ENCODE results near the gene PANK1. TPM values are rescaled to one million over a fixed set of nuclear protein-coding genes. Genes with fewer than 3 reads are reported as not detected.
"Not testable (repeated sequence)": the region's sequence is repeated elsewhere in the genome, so short reads cannot be mapped to it uniquely, and the experiment has no call there.

The PANK1 gene
- total and polyA plus RNA-seq, 5 experiments from 2014 or later, result 0.24 to 1.9 (median 0.41) TPM

GRCh38 chr10:89632824-89633223, 12.2 kb downstream of the PANK1 start:
- POLR2A ChIA-PET, result no interaction called here
- H3K36me3 Mint-ChIP-seq, result no peaks in the 10 kb centered on the region

GRCh38 chr10:89627830-89628229, 17.2 kb downstream of the PANK1 start:
- Mint-ChIP-seq H3K27me3 (peaks cover 0 to 3% (median 0%) of the 10 kb centered on the region in 5 donors), H3K9me3 (no peaks in the 10 kb centered on the region), H3K4me1 (no peaks in the 10 kb centered on the region), H3K4me3 (no peak overlapping the region), H3K27ac (no peak overlapping the region), H3K36me3 (no peaks in the 10 kb centered on the region)
- DNase-seq (no peak), ATAC-seq (no peak)
- POLR2A ChIA-PET, result no interaction called here

More at GRCh38 chr10:89632824-89633223, 12.2 kb downstream of the PANK1 start:
- Mint-ChIP-seq H3K27ac (no peak overlapping the region), H3K27me3 (no peaks in the 10 kb centered on the region), H3K4me1 (no peaks in the 10 kb centered on the region), H3K9me3 (no peaks in the 10 kb centered on the region), H3K4me3 (no peak overlapping the region)
- no peak for ATAC-seq
- no peak for DNase-seq

DNA sequence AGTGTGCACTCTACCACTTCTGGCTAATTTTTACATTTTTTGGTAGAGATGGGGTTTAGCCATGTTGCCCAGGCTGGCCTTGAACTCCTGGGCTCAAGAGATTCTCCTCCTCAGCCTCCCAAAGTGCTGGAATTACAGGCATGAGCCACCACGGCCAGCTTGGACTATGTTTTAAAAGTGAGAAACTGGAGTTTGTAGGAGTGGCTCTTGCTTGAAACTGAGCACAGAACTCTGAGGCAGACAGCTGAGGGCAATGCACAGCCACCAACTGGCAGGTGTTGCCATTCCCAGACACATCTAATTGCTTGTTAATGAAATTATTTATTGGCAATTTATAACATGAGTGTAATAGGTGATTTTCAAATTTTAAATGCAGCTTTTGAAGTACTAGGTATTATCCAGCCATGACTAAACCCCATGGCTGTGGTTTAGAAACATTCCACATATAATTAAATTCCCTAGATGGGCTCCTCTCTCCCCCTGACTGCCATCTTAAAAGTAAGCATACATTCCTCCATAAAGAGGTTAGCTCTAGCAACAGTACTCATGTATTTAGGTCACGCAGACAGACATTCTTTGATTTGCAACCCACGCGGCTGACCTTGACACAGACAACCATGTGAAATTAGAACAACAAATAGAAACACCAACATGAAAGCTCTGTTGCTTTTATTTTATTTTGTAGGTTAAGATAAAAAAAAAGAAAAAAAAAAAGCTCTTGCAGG, 19.8 kb downstream of the PANK1 start:
- H3K4me1 Mint-ChIP-seq, result no peaks in the 10 kb centered on the region
- no peak overlapping the region for H3K27ac Mint-ChIP-seq
- POLR2A ChIA-PET, result no interaction called here

DNA sequence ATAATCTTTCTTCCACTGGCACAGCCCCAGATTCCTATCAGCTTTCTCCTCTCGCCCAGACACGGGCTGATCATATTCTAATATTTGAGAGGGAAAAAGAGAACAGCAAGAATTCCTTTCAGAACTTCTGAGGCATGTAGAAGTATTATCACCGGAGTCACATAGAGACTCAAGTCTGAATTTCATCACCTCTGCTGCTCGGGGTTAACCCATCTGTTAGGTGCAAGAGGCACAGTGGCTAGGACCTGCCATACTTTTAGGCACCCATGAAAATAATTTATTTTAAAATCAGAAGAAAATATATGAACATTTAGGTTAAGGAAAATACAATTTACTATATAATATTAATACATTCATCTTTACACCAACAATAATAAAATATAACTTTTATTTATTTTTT, 21.0 kb downstream of the PANK1 start:
- Mint-ChIP-seq H3K27me3 (peaks cover 0 to 3% (median 0%) of the 10 kb centered on the region in 5 donors), H3K27ac (no peak overlapping the region), H3K4me1 (no peaks in the 10 kb centered on the region), H3K9me3 (peaks cover 0 to 26% (median 4%) of the 10 kb centered on the region in 9 donors), H3K4me3 (no peak overlapping the region), H3K36me3 (peaks cover 0 to 6% (median 0%) of the 10 kb centered on the region in 3 donors)
- POLR2A ChIA-PET, result no interaction called here
- no peak for DNase-seq
- no peak for ATAC-seq

More for the DNA sequence above, 19.8 kb downstream of the PANK1 start:
- Mint-ChIP-seq H3K4me3 (no peak overlapping the region), H3K36me3 (peaks cover 0 to 4% (median 0%) of the 10 kb centered on the region in 3 donors), H3K27me3 (peaks cover 0 to 3% (median 0%) of the 10 kb centered on the region in 5 donors), H3K9me3 (peaks cover 0 to 16% (median 0%) of the 10 kb centered on the region in 9 donors)
- DNase-seq (no peak), ATAC-seq (no peak)

DNA sequence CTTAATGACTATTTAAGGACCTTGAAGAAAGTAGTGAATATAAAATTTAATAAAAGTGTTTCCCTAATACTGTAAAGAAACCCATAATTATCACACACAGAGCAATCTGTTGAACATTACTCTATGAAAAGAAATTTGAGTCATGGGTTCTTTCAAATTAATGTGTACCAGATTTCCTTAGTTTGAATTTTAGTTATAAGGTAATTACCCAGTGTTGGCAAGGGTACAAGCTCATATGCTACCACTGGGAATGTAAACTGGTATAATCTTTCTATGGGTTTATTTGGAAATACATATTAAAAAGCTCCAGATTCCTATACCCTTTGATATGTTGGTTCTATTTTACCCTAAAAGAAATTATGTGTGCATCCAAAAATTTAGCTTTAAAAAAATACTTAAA, 22.9 kb downstream of the PANK1 start:
- H3K27ac Mint-ChIP-seq, result no peak overlapping the region
- ATAC-seq, result no peak
- peaks cover 0 to 33% (median 4%) of the 10 kb centered on the region in 9 donors for H3K9me3 Mint-ChIP-seq
- H3K27me3 Mint-ChIP-seq, result peaks cover 0 to 8% (median 3%) of the 10 kb centered on the region in 5 donors
- H3K36me3 Mint-ChIP-seq, result peaks cover 0 to 6% (median 0%) of the 10 kb centered on the region in 3 donors
- no peak for DNase-seq
- POLR2A ChIA-PET, result no interaction called here
- no peak overlapping the region for H3K4me3 Mint-ChIP-seq
- no peaks in the 10 kb centered on the region for H3K4me1 Mint-ChIP-seq

DNA sequence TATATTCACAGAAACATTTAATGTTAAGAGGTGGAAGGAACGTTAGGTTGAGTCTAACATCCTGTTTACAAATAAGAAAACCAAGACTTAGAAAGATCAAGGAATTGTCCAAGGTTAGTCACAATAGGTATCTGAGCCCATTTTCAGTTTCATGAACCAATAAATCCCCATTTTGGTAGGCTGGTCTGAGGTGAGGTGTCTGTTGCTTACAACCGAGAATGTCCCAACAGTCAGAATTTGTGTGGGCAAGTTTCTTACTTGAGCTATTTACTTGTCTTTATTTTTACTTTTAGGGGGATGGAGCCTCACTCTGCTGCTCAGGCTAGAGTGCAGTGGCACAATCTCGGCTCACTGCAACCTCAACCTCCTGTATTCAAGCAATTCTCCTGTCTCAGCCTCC, 23.6 kb downstream of the PANK1 start:
- Mint-ChIP-seq H3K4me3 (no peak overlapping the region), H3K4me1 (no peaks in the 10 kb centered on the region), H3K9me3 (peaks cover 0 to 33% (median 4%) of the 10 kb centered on the region in 9 donors), H3K27me3 (peaks cover 0 to 13% (median under 1%) of the 10 kb centered on the region in 5 donors), H3K27ac (no peak overlapping the region), H3K36me3 (peaks cover 0 to 6% (median 0%) of the 10 kb centered on the region in 3 donors)
- POLR2A ChIA-PET, result no interaction called here
- DNase-seq (no peak), ATAC-seq (no peak)

DNA sequence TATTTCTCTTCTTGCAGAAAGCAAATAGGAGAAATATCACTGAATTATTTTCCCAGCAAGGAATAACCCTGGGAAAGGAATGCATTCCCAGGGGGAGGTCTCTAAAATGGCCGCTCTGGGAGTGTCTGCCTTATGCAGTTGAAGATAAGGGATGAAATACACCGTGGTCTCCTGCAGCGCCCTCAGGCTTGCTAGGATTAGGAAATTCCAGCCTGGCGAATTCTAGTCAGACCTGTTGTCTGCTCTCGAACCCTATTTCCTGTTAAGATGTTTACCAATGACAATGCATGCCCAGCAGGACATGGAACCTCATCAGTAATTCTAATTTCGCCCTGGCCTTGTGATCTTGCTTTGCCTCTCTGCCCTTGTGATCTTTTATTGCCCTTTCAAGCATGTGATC, 24.7 kb downstream of the PANK1 start:
- Mint-ChIP-seq H3K9me3 (peaks cover 0 to 33% (median 4%) of the 10 kb centered on the region in 9 donors), H3K27me3 (peaks cover 0 to 13% (median 0%) of the 10 kb centered on the region in 5 donors)
- ATAC-seq, H3K4me3 Mint-ChIP-seq, H3K27ac Mint-ChIP-seq, H3K36me3 Mint-ChIP-seq, POLR2A ChIA-PET, H3K4me1 Mint-ChIP-seq, DNase-seq: not testable (repeated sequence)

GRCh38 chr10:89615824-89616223, 29.2 kb downstream of the PANK1 start:
- H3K9me3 Mint-ChIP-seq, result peaks cover 0 to 22% (median 4%) of the 10 kb centered on the region in 9 donors
- DNase-seq (no peak), ATAC-seq (no peak)
- no peak overlapping the region for H3K4me3 Mint-ChIP-seq
- H3K27ac Mint-ChIP-seq, result peak overlapping the region in 2 of 10 donors; percentile 25 to 66
- POLR2A ChIA-PET, result no interaction called here
- peaks cover 0 to 13% (median 0%) of the 10 kb centered on the region in 5 donors for H3K27me3 Mint-ChIP-seq
- peaks cover 0 to 6% (median 0%) of the 10 kb centered on the region in 3 donors for H3K36me3 Mint-ChIP-seq
- H3K4me1 Mint-ChIP-seq, result peaks cover 7 to 17% (median 13%) of the 10 kb centered on the region in 4 donors

DNA sequence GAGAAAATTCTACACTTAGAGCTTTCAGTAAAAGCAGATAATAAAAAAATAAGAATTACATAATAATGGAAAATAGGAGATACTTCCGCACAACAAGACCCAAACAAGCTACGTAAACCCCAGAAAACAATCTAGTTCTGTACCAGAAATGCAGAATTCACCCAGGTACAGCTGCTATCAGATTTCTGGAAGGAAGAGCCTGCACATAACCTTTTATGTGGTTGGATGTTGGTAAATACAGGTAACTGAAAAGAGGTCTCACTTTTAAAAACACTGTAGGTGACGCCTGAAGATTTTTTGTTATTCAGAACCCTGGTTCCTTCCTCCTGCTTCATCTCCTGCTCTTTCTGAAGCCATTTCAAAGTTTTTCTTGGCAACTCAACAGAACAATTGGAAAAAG, 29.9 kb downstream of the PANK1 start:
- H3K9me3 Mint-ChIP-seq, result peaks cover 0 to 17% (median 4%) of the 10 kb centered on the region in 9 donors

DNA sequence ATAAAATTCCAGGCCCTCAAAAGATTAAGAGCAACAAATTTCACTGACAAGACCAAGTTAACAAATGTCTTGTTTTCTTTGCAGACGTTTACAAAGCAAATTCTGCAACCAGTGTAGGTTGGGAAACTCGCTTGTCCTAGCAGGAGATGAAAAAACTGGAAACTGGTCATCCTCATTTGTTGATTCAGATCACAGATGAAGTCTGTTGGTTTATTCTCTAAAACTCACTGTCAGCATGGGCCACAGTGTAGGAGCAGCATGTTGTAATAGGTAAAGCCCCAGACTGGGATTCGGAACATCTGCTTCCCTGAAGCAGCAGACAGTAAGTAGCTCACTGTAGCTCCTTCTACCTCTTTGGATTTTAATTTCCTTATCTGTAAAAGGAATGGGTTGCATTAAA, 31.5 kb downstream of the PANK1 start:
- H3K27me3 Mint-ChIP-seq, result peaks cover 0 to 13% (median 0%) of the 10 kb centered on the region in 5 donors
- POLR2A ChIA-PET, result no interaction called here
- peaks cover 0 to 6% (median 0%) of the 10 kb centered on the region in 3 donors for H3K36me3 Mint-ChIP-seq
- no peak overlapping the region for H3K4me3 Mint-ChIP-seq
- peaks cover 7 to 17% (median 13%) of the 10 kb centered on the region in 4 donors for H3K4me1 Mint-ChIP-seq
- ATAC-seq (no peak), DNase-seq (no peak)
- H3K27ac Mint-ChIP-seq, result no peak overlapping the region
- H3K9me3 Mint-ChIP-seq, result peaks cover 0 to 6% (median 0%) of the 10 kb centered on the region in 9 donors

More for the DNA sequence above, 29.9 kb downstream of the PANK1 start:
- H3K27me3 Mint-ChIP-seq, result peaks cover 0 to 13% (median 0%) of the 10 kb centered on the region in 5 donors
- peak overlapping the region in 2 of 10 donors; percentile 1 to 10 for H3K27ac Mint-ChIP-seq
- peaks cover 7 to 17% (median 13%) of the 10 kb centered on the region in 4 donors for H3K4me1 Mint-ChIP-seq
- H3K4me3 Mint-ChIP-seq, result no peak overlapping the region
- POLR2A ChIA-PET, result no interaction called here
- H3K36me3 Mint-ChIP-seq, result peaks cover 0 to 8% (median 0%) of the 10 kb centered on the region in 3 donors
- no peak for ATAC-seq
- DNase-seq, result peak in 2 of 10 donors; percentile 3 to 5

DNA sequence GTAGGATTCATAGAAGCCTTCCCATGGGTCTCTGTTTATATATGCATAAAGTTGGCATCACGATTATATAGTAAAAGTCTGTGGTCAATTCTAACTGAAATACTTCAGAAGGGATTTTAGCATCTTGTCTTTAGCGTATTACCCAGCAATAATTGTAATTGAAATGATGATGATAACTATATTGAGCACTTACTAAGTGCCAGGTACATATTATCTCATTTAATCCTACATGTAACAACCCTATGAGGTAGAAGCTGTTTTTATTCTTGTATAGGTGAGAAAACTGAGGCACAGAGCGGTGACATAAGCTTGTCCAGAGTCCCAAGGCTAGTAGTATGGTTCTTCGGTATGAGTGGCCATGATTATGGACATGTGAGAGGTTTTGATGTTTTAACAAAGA, 33.8 kb downstream of the PANK1 start:
- H3K4me1 Mint-ChIP-seq, result peaks cover 7 to 17% (median 13%) of the 10 kb centered on the region in 4 donors
- ATAC-seq, result no peak
- no peak for DNase-seq
- no peak overlapping the region for H3K4me3 Mint-ChIP-seq
- no peak overlapping the region for H3K27ac Mint-ChIP-seq
- H3K9me3 Mint-ChIP-seq, result no peaks in the 10 kb centered on the region
- H3K27me3 Mint-ChIP-seq, result no peaks in the 10 kb centered on the region
- H3K36me3 Mint-ChIP-seq, result peaks cover 0 to 6% (median 0%) of the 10 kb centered on the region in 3 donors
- POLR2A ChIA-PET, result no interaction called here

DNA sequence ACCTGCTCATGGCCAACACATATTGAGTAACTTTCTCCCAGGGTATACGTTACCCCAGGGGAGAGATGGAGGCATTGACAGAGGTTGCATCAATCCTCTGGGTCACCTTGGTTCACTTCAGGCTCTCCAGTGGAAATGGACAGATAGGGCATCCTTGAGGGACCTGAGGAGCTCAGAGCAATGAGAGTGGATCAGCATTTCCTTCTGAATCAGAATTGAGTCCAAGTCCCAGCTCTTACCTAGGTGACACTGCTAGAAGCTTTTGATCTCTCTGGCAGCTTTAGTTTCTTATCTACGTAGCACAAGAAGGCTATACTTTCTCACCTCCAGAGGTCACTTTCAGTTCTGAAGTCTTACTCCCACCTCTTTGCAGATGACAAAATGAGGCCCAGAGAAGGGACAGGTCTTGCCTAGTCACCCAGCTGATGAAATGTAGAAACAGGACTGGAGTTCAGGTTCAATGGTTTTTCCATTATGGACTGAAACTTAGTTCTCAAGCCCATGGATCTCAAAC, 35.2 kb downstream of the PANK1 start:
- POLR2A ChIA-PET, result no interaction called here
- peaks cover 2 to 5% (median 4%) of the 10 kb centered on the region in 4 donors for H3K4me1 Mint-ChIP-seq
- H3K27ac Mint-ChIP-seq, result no peak overlapping the region
- no peaks in the 10 kb centered on the region for H3K27me3 Mint-ChIP-seq
- DNase-seq (no peak), ATAC-seq (no peak)
- H3K4me3 Mint-ChIP-seq, result no peak overlapping the region
- peaks cover 0 to 6% (median 0%) of the 10 kb centered on the region in 3 donors for H3K36me3 Mint-ChIP-seq
- no peaks in the 10 kb centered on the region for H3K9me3 Mint-ChIP-seq

GRCh38 chr10:89604200-89604599, 40.8 kb downstream of the PANK1 start:
- H3K27ac Mint-ChIP-seq, result no peak overlapping the region
- no peaks in the 10 kb centered on the region for H3K36me3 Mint-ChIP-seq
- H3K27me3 Mint-ChIP-seq, result no peaks in the 10 kb centered on the region
- no peak overlapping the region for H3K4me3 Mint-ChIP-seq
- POLR2A ChIA-PET, result no interaction called here
- DNase-seq, result no peak
- no peak for ATAC-seq
- no peaks in the 10 kb centered on the region for H3K9me3 Mint-ChIP-seq
- no peaks in the 10 kb centered on the region for H3K4me1 Mint-ChIP-seq
